ENCODE results near the gene NUB1.

The NUB1 gene

GRCh38 chr7:151391358-151391730 is 49.7 kb downstream of the NUB1 start:
- no peak for DNase-seq

DNA sequence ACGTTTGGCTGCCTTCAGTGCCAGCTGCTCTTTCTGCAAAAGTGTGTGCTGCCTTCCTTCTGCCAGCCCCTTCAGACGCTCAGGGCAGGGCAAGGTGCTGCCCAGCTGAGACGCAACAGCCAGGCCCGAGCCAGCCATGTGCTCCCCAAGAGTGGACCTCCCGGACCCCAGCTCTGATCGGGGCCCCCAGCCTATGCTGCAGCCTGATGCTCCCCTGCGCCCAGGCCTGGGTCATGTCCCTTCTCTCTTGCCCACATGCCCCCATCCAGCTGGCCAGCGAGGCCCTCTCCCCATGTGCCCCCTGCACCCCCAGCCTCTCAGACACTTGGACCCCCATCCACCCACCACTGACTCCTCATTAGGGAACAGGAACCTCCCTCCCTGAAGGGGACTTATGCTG is 50.4 kb downstream of the NUB1 start:
- DNase-seq: no peak

DNA sequence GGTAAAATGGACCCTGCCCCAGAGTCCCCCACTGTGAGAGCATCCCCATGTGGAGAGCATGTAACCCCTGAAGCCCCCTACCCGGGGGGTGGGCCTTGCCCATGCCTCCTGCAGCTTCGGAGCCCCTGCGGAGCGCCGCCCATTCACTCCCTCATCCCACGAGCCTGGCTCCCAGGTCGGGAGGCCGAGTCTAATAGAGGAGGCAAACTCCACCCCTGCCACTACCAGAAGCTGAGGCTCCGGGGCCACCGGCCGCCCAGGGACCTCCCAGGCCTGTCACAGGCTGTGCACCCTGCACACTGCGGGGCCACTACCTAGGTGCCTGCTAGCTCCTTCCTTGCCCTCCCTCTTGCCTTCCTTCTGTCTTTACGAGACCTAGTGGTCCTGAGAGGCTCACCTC is 50.8 kb downstream of the NUB1 start:
- no peak for DNase-seq

DNA sequence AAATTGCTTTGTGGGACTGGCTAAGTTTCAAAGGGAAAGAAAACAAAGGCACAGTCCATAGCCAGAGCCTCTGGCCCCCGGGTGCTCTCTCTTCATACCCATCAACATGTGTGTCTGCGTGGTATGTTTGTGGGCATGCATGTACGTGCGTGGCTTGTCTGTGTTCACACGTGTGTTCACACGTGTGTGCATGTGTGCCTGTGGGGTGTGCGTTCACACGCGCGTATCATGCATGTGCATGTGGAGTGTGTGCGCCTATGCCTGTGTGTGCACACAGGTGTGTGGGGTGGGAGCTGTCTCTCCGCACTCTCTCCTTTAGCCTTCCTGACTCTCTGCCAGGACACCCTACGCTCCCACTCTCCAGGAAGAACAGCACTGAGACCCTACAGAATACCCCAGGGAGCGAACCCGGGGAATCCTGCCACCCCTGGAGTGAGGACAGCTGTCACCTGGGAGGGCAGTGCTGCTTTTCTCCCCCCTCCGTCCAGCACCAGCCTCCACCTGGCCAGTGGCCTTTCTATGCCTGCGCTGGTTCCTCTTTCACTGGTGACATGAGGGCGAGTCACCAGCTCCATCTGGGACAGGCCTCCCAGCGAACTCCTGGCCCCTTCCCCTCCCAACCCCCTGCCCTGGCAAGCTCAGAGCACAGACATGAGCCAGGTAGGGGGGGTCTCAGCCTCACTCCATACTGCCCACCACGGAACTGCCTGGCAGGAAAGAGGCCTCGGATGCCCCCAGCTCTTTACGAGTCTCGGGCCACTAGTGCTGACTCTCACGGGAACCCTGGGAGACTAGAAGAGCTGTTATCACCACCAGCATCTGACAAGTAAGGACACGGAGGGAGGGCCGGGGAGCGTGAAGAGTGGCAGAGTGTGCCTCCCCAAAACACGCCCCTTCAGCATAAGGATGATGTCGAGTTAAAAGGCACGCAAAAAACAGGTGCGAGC is 51.7 kb downstream of the NUB1 start:
- no peak for DNase-seq

GRCh38 chr7:151394076-151395035 is 52.7 kb downstream of the NUB1 start:
- no peak for DNase-seq

DNA sequence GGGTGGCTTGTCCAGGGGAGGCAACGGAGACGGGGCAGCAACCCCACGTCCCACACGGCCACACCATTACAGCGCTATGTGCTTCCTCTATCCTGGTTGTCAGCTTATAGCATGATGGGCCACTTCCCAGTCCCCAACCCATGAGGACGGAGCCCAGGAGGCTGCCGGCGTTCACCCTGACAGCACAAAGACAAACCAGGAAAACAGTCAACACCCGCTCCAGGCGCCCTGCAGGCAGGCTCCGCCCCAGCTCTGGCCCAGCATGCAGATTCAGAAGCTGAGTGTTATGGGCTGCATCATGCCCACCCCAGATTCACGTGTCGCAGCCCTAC is 53.4 kb downstream of the NUB1 start:
- DNase-seq: no peak

DNA sequence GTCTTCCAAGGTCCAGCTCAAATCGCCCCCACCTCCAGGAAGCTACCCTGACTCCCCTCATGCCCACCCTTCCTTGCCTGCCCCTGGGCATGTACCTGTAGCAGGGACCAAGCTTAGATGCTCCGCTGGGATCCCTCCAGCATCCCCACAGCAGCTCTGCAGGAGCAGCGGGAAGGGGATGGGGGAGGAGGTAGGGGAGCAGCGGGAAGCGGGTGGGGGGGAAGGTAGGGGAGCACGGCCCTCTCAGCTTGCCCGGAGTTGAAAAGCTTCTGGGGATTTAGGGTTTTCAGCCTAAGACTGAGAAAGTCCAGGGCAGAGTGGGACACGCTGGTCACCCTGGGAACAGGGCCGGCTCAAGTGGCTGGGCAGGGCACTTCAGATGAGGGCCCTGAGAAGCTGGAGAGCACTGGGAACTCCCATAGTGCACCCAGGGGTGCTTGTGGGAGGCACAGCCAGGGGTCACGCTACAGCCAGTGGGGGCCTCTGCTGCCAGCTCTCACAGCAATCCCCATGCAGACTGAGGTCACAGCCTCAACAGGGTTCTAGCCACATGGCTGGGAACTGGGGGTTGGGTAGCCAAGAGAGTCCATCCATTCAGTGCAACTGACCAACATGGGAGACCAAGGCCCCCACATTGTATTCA is 54.8 kb downstream of the NUB1 start:
- DNase-seq: no peak

DNA sequence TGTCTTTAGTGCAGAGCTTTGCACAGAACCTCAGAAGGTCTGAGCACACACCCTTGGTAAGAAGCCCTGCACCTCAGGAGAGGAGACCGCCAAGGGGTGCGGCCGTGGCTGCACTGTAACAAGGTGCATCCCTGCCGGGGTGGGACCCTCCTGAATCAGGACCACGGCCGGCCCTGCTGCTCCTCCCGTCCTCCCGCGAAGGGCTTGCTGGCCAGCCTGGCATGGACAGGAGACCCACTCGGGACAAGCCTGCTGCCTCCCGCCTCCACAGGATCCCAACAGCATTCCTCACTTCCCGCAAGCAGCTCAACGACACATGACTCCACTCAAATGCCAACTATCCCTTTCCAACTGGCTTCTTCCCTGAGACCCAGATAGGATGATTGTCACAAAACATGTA is 55.4 kb downstream of the NUB1 start:
- no peak for DNase-seq

GRCh38 chr7:151398446-151399304 is 57.1 kb downstream of the NUB1 start:
- DNase-seq: no peak

DNA sequence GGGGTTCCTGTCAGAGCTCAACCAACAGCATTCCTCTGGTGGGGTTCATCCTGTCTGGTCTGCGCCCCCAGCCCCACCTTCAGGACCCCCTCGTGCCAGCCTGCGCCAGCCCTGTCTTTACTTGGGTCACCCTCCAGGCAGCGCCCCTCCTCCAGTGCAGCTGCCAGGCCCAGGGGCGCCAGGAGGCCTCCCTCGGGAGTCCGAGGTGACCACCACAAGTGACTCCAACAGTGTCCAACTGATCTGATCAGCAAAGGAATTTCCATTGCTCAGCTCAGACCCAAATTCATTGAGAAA is 57.6 kb downstream of the NUB1 start:
- no peak for DNase-seq

GRCh38 chr7:151399906-151400305 is 58.3 kb downstream of the NUB1 start:
- DNase-seq: no peak

DNA sequence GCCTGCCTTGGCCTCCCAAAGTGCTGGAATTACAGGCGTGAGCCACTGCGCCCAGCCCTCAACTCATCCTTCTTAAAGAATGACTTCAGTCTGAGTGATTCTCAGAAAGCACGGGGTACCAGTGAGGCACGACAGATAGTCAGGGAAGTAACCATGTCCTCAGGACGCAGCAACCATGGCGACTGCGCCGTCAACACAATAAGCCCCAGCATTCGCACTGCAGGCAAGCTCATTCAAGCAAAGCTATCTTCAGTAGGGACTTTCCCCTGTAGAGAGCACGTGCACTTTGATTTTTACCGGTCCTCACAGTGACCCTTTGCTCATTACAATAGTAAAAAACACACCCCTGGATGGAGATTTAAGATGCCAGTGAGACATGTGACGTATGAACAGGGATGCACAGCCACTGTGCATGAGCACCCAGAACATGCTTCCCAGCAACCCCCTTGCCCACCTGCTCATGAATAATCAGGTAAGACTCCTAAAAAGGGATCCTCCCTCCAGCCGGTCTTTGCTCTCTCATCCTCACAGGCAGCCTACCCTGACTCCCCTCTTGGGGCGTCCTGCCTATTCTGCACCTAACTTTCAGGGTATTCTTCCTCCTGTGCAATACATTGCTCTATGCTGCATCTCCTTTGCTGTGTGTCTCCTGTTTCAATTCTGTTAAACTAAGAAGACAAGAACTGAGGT is 59.2 kb downstream of the NUB1 start:
- DNase-seq: no peak

- no peak for DNase-seq
These were observed 60.6 kb downstream of the NUB1 start for GRCh38 chr7:151402029-151402835.

GRCh38 chr7:151403764-151404163 is 62.2 kb downstream of the NUB1 start:
- no peak for DNase-seq

DNA sequence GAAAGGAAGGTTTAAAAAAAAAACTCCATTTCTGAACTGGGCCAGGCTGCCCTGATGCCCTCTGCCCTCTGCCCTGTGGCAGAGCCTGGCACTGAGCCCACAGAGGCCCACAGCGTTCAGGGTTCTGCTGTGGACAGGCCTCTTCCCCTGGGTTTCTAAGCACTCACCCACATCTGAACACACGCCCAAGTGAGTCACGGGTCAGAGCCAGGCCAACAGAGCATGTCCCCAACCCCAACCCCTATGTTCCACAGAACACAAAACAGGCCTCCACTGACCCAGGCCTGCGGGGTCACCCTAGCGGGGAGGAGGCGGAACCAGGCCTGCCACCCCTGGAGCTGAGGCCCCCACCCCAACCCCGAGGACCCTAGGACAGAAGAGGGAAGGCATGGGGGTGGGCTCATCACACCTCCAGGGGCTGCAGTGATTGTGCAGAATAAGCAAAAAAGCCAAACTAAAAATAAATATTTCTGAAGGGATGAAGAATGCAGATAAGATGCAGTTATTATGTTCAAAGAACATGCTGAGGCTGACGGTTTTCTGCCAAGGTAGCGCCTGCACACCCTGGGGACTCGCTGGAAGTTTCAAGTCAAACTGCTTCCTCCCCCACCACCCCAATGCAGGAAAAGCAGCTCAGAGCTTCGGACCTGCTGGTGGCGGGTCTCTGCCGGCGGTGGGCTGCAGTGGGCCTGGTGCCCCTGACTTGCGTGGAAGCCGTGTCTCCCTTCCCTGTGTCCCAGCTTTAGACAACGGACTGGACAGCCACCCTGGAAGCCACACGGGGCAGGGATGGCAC is 62.8 kb downstream of the NUB1 start:
- peak; percentile 55 for DNase-seq

GRCh38 chr7:151405056-151405455 is 63.4 kb downstream of the NUB1 start:
- DNase-seq: no peak

GRCh38 chr7:151405588-151405987 is 64.0 kb downstream of the NUB1 start:
- no peak for DNase-seq

DNA sequence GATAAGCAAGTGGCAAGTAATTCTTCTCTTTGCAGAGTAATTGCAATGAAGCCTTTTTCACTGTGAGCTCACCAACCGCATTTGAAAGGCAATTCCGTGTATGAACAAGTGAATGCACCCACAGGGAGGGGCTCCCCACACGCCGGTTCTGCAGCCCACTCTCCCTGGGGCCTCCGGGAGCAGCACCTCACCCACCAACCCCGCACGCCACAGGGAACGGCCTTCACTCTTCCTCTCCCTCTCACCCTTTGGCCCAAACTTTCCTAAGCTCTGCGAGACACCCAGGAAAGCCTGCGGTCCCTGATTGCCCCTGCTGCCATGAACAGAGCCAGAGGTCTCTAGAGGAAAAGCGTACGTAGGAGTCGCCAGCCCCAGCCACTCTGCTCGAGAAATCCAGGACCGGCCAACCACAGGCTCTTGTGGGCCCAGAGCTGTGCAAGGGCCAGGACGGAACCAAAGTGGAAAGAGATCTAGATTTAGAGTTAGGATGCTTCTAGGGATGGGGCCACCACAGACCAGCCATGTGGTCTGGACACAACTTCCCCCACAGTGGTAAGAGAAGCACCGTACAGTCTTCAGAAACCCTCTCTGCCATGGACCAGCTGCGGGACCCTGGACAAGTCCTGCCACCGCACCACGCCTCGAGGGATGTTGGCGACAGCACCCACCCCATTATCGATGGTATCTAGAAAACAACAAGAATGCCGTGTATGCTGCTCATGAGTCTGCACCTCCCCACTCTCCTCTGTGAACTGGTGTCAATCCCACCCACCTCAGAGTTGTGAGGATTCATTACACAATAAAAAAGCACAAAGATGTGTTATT is 64.7 kb downstream of the NUB1 start:
- no peak for DNase-seq

DNA sequence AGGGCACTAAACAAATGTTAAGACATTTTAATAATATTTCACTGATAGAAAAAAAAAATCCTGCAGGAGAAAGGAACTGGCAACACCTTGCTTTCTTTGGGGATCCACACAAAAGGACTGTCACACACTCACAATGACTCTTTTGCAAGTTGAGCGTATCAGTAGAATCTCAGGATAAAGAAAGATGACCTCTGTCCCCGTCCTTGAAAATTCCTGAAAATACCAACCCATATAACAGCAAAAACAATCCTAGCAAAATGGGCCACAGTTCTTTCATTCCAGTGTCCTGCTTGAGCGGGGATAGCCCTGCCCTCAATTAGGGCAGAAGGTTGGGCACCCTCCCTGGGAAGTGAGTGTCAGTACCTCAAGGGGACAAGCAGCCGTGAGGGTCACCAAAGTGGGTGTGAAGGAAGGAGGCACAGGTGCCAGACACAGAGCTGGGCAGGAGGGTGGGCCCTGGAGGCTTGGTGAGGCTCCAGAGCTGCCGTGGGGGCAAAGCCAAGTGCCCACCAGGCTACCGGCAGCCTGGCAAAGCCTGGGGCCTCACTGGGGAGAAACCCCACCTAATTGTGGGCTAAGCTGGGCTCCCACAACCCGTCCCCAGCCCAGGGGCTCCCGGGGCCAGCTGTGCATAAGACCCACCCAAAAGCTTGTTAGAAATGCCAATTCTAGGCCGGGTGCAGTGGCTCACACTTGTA is 65.4 kb downstream of the NUB1 start:
- no peak for DNase-seq

Data from right hindlimb (tissue), 1 donor.